ENCODE data around the gene FILIP1. TPM values are rescaled to one million over a fixed set of nuclear protein-coding genes. Genes with fewer than 3 reads are reported as not detected.
A peak's percentile ranks its signal among the peaks of the same experiment; 100 is the strongest.

Gene FILIP1
- polyA plus RNA-seq, 2 of the 4 experiments (the other 2 are of a cell fraction) = 2.3 to 15.6 TPM

- H3K27ac ChIP-seq = peak overlapping the region in 1 of 2 experiments; percentile 14; a peak in 1 of 6 replicates
- H3K4me1 ChIP-seq = peaks cover 13% of the 10 kb centered on the region
- 85% methylated on average over 2 of the region's 2 CpGs for WGBS (ENCODE audit: missing lambda C conversion rate)
- ChIA-PET CTCF (no interaction called here), POLR2A (no interaction called here)
- DNase-seq (ENCODE audit: low read depth in 1 of 2, low spot score in 1 of 2) = no peak
- H3K4me3 ChIP-seq = no peak overlapping the region
- ATAC-seq = no peak
- no peak overlapping the region for H3K4me2 ChIP-seq
- TF ChIP-seq PBX3 (IDR thresholded peaks at IDR 0.05) (no peak), SMC3 (IDR thresholded peaks at IDR 0.05) (no peak), CTCF (IDR thresholded peaks at IDR 0.05) (no peak), ZC3H11A (IDR thresholded peaks at IDR 0.05) (no peak), HES2 (IDR thresholded peaks at IDR 0.05) (no peak), EP300 (IDR thresholded peaks at IDR 0.05) (no peak), TP53 (CRISPR knock-in tag; IDR thresholded peaks at IDR 0.05) (no peak), FOXS1 (CRISPR knock-in tag; IDR thresholded peaks at IDR 0.05) (no peak), EHMT2 (IDR thresholded peaks at IDR 0.05; ENCODE audit: low read depth) (no peak), CEBPB (IDR thresholded peaks at IDR 0.05) (no peak), EHF (CRISPR knock-in tag; IDR thresholded peaks at IDR 0.05) (no peak), RARB (CRISPR knock-in tag; IDR thresholded peaks at IDR 0.05) (no peak), ZNF302 (CRISPR knock-in tag; IDR thresholded peaks at IDR 0.05) (no peak), JUN (IDR thresholded peaks at IDR 0.05) (no peak), FOSL2 (IDR thresholded peaks at IDR 0.05) (no peak), FOSL2 (CRISPR knock-in tag; IDR thresholded peaks at IDR 0.05) (no peak), MAZ (IDR thresholded peaks at IDR 0.05; ENCODE audit: borderline replicate concordance, low read depth, low read length) (no peak), TFCP2L1 (CRISPR knock-in tag; IDR thresholded peaks at IDR 0.05) (no peak)
- FAIRE-seq = no peak
- H3K9me3 ChIP-seq = no peaks in the 10 kb centered on the region
Measured at GRCh38 chr6:75505424-75505823, 11.8 kb upstream of the FILIP1 start.

GRCh38 chr6:75504465-75505222 is 11.0 kb upstream of the FILIP1 start:
- ChIA-PET POLR2A (no interaction called here), CTCF (interaction anchor here (0.5 to 1.6 kb wide), 3 partner anchors 14 to 1675 kb away, joined by 3 to 4 read pairs (median 3); no protein-coding TSS in a partner anchor)
- Histone ChIP-seq H3K4me3 (no peak overlapping the region), H3K4me2 (no peak overlapping the region), H3K4me1 (peaks cover 20% of the 10 kb centered on the region), H3K9me3 (no peaks in the 10 kb centered on the region), H3K27ac (peak overlapping the region; percentile 17; a peak in 3 of 6 replicates)
- FAIRE-seq = no peak
- no peak for ATAC-seq
- DNase-seq (ENCODE audit: low read depth in 1 of 2, low spot score in 1 of 2) = no peak
- TF ChIP-seq E2F6 (IDR thresholded peaks at IDR 0.05; ENCODE audit: borderline replicate concordance, low read depth) = no peak
- TF ChIP-seq RAD21 (conservative IDR thresholded peaks at IDR 0.05 in 1 of 2, IDR thresholded peaks at IDR 0.05 in 1 of 2) = peak in 1 of 2 experiments; percentile 44; a peak in 2 of 5 replicates
- TF ChIP-seq CEBPB (IDR thresholded peaks at IDR 0.05) = 0 out of 4 replicates have a peak, but pooled peaks of 1 of the 2 experiments have one; percentile 12
- WGBS (ENCODE audit: missing lambda C conversion rate) = 86% methylated on average over 4 of the region's 4 CpGs

Measured in A549 (cell line).